Pancreas (tissue), 10 donors: ENCODE measurements around the gene CFL2. TPM values are rescaled to one million over a fixed set of nuclear protein-coding genes. Genes with fewer than 3 reads are reported as not detected.

Experiments used
- ATAC-seq, 4 donors: fragments of 200-7000 bp; cut with Tn5 transposase; one replicate each; pipeline versions ENCODE4 v1.8.0 to v1.9.1; 2020; ENCODE audit warnings: mild to moderate bottlenecking in 4 of 4, moderate library complexity in 4 of 4
- DNase-seq, 6 donors: peaks; one replicate each; pipeline ENCODE4 v3.0.0-alpha.2; 2020
- FAIRE-seq: peaks from 2 replicates; lab custom pipeline; 2012; peaks lifted over from hg19 to GRCh38; lab: Jason Lieb, UNC
- H3K27ac ChIP-seq, 4 donors: fragments of 200-600 bp; sonication (generic); 1 replicate in 3 of 4; 2 replicates in 1 of 4; pipeline versions ENCODE4 v1.5.0 to v1.8.0; 2020
- H3K27me3 ChIP-seq, 4 donors: fragments of 200-600 bp; one replicate each; pipeline ENCODE4 v1.8.0; 2021
- H3K36me3 ChIP-seq, 3 donors: fragments of 200-600 bp; sonication (generic) in 1 of 3; one replicate each; pipeline versions ENCODE4 v1.5.0 to v1.8.0; 2020 to 2021
- H3K4me1 ChIP-seq, 3 donors: fragments of 200-600 bp; one replicate each; pipeline ENCODE4 v1.8.0; 2021
- H3K4me3 ChIP-seq, 4 donors: fragments of 200-600 bp; sonication (generic) in 2 of 4; one replicate each; pipeline versions ENCODE4 v1.5.0 to v1.8.0; 2020 to 2021
- H3K9me3 ChIP-seq, 4 donors: fragments of 200-600 bp; one replicate each; pipeline ENCODE4 v1.8.0; 2021
- WGBS, 2 donors: extraction: QIAGEN DNeasy Blood & Tissue Kit; methylation state at CpG; one replicate each; pipeline ENCODE4 v1.1.7; 2013; 5-methylcytosine and 5-hydroxymethylcytosine counted together
- intact Hi-C, 3 donors: fragments of 100-400 bp; cut with DNase I; formaldehyde crosslinking; loops; one replicate each; pipeline versions ENCODE4 v1.11.1 to v1.14.2; 2022
- polyA plus RNA-seq, 2 donors: library from polyadenylated mRNA; stranded (reverse); fragments of 200-250 nt; gene quantifications; one replicate each; pipeline ENCODE4 v1.2.3, GENCODE V29; 2013
- total RNA-seq, 6 donors: library from RNA; stranded (reverse); fragmentation: NEBNext Ultra II Directional in 4 of 6; extraction: Animal tissue kit (Norgen Biotek cat#: 25700) in 4 of 6; gene quantifications; one replicate each; pipeline versions ENCODE4 v1.2.1 to v1.2.4, GENCODE V29; 2021 to 2023
- TF ChIP-seq, protein P1 (sequence below), 4 donors: fragments of 200-600 bp; sonication (generic) in 3 of 4; IDR thresholded peaks; one replicate each; pipeline versions ENCODE4 v1.5.0 to v1.8.0; 2021; ENCODE audit warnings: antibody characterized with exemption in 4 of 4
- donor health status: healthy with polysubstance abuse.
- donor health status: DM: no; HTN: no; CAD: no; lungs with moderate emphysema.
- donor health status: DM: no; HTN: no; CAD: no.
- donor health status: control.
- donor health status: control.
- donor health status: Bipolar disorder and iron deficiency.
- donor health status: DM: yes; HTN: yes; CAD: no.
- donor health status: DM: no; HTN: no; CAD: no.
- donor health status: DM: no; HTN: no; CAD: no.
- donor health status: DM: yes; HTN: yes; CAD: no.

The CFL2 gene
- total and polyA plus RNA-seq, 8 donors = 5.1 to 12.7 (median 9.3) TPM

DNA sequence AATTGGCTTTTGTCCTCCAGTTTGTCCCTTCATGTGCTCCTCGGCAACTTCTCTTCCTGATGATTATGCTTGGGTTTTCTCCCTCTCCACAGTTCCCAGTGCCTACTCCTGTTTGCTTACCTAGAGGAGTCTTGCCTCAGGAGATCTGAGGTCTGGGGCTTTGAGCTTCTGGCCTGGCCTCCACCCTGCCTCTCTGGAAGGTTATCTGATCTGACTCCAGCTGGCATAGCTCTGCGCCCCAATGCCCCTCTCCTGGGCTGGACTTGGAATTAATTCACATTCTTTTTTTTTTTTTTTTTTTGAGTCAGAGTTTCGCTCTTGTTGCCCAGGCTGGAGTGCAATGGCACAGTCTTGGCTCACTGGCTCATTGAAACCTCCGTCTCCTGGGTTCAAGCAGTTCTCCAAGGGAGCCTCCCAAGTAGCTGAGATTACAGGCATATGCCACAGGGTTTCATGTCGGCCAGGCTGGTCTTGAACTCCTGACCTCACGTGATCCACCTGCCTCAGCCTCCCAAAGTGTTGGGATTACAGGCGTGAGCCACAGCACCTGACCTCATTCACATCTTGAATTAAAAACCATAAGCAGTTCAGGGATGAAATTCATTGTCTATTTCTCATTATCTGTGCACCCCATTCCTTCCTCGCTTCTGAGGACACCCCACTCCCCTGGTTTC is 33.5 kb downstream of the CFL2 start:
- TF ChIP-seq, protein P1, sequence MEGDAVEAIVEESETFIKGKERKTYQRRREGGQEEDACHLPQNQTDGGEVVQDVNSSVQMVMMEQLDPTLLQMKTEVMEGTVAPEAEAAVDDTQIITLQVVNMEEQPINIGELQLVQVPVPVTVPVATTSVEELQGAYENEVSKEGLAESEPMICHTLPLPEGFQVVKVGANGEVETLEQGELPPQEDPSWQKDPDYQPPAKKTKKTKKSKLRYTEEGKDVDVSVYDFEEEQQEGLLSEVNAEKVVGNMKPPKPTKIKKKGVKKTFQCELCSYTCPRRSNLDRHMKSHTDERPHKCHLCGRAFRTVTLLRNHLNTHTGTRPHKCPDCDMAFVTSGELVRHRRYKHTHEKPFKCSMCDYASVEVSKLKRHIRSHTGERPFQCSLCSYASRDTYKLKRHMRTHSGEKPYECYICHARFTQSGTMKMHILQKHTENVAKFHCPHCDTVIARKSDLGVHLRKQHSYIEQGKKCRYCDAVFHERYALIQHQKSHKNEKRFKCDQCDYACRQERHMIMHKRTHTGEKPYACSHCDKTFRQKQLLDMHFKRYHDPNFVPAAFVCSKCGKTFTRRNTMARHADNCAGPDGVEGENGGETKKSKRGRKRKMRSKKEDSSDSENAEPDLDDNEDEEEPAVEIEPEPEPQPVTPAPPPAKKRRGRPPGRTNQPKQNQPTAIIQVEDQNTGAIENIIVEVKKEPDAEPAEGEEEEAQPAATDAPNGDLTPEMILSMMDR (IDR thresholded peaks at IDR 0.05) = no peak
- H3K4me1 ChIP-seq = no peaks in the 10 kb centered on the region
- 66 to 76% methylated on average over 8 of the region's 8 CpGs for WGBS, 2 donors
- FAIRE-seq (no peak), ATAC-seq (no peak), DNase-seq (no peak)
- no peaks in the 10 kb centered on the region for H3K36me3 ChIP-seq
- no peak overlapping the region for H3K27ac ChIP-seq
- intact Hi-C loops = no loop called here
- no peak overlapping the region for H3K4me3 ChIP-seq
- no peaks in the 10 kb centered on the region for H3K9me3 ChIP-seq
- H3K27me3 ChIP-seq = no peaks in the 10 kb centered on the region

DNA sequence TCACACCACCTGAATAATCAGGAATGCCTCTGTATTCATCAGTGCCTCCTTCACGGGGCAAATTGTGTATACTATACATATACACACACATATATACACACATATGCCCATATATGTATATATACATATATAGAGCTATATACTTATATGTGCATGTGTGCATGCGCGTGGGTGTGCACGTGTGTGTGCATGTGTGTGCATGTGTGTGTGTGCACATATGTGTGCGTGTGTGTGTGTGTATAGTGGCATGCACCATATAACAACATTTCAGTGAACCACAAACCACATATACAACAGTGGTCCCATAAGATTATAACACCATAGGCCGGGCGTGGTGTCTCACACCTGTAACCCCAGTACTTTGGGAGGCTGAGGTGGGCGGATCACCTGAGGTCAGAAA is 35.7 kb downstream of the CFL2 start:
- DNase-seq (no peak), FAIRE-seq (no peak), ATAC-seq (no peak)
- TF ChIP-seq, protein P1 (IDR thresholded peaks at IDR 0.05) = no peak
- Histone ChIP-seq H3K36me3 (no peaks in the 10 kb centered on the region), H3K9me3 (no peaks in the 10 kb centered on the region), H3K27ac (no peak overlapping the region), H3K4me1 (no peaks in the 10 kb centered on the region), H3K27me3 (no peaks in the 10 kb centered on the region), H3K4me3 (no peak overlapping the region)
- intact Hi-C loops = no loop called here
- 75 to 81% methylated on average over 8 of the region's 8 CpGs for WGBS, 2 donors

DNA sequence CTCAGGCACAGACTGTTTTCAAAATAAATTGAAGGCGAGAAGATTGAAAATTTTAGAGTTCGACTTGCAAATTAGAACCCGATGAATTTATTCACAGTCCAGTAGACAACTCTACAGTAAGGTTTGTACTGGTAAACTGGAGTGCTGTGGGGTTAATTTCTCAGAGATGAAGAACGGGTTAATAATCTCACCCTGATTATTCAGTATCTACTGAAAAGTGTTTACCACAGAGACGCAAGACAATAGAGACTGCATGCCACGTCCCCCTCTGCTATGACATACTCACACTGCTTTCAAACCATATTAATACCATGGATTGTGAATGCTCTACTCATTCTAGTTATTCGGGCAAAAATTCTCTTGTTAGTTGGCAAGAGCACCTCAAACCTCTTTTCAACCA is 36.1 kb downstream of the CFL2 start:
- Histone ChIP-seq H3K4me3 (no peak overlapping the region), H3K27ac (no peak overlapping the region), H3K4me1 (no peaks in the 10 kb centered on the region), H3K27me3 (no peaks in the 10 kb centered on the region), H3K36me3 (no peaks in the 10 kb centered on the region), H3K9me3 (no peaks in the 10 kb centered on the region)
- TF ChIP-seq, protein P1 (IDR thresholded peaks at IDR 0.05) = no peak
- intact Hi-C loops = no loop called here
- 44 to 52% methylated on average over 7 of the region's 7 CpGs for WGBS, 2 donors
- no peak for DNase-seq
- no peak for ATAC-seq
- FAIRE-seq = no peak

DNA sequence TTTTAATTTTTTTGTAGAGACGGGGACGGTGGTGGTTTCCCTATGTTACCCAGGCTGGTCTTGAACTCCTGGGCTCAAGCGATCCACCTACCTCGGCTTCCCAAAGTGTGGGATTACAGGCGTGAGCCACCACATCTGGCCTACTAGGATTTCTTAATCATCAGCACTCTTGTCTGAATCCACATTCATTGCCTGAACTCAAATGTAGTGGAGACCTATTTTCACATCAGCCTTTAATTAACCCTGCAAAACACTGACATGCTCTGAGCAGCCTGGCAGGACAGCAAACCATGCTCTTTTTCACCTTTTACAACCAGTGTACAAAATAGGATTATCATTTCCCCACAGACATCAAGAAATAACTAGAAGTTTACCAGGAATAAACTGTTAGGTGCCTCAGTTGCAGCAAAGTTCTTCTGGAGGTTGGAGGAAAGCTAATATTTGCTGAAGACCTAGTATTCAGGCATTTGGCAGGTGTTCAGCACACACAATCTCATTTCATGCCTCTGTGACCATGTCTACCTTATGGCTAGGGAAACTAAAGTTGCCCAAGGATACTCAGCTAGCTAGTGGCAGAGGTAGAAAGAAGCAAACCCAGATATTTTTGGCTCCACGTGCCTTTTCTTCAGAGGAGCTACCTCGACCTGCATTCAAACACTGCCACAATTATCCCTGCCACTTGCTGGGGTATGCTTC is 37.7 kb downstream of the CFL2 start:
- FAIRE-seq = no peak
- H3K9me3 ChIP-seq = no peaks in the 10 kb centered on the region
- intact Hi-C loops = no loop called here
- no peaks in the 10 kb centered on the region for H3K4me1 ChIP-seq
- no peak for DNase-seq
- TF ChIP-seq, protein P1 (IDR thresholded peaks at IDR 0.05) = no peak
- H3K27me3 ChIP-seq = no peaks in the 10 kb centered on the region
- no peaks in the 10 kb centered on the region for H3K36me3 ChIP-seq
- H3K27ac ChIP-seq = no peak overlapping the region
- ATAC-seq = peak in 2 of 4 donors; percentile 44 to 72
- WGBS, 2 donors = 75 to 78% methylated on average over 7 of the region's 7 CpGs
- H3K4me3 ChIP-seq = no peak overlapping the region

DNA sequence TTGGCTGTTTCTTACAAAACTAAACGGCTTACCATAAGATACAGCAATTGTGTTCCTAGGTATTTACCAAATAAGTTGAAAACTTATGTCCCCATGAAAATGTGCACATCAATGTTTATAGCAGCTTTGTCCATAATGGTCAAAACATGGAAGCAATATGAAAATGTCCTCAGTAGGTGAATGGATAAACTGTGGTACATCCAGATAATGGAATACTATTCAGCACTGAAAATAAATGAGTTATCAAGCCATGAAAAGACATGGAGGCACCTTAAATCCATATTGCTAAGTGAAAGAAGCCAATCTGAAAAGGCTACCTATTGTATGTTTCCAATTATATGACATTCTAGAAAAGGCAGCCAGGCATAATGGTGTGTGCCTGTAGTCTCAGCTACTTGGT is 40.7 kb downstream of the CFL2 start:
- DNase-seq (no peak), ATAC-seq (no peak), FAIRE-seq (no peak)
- WGBS, 2 donors = 38 to 60% methylated on average over 1 of the region's 1 CpG
- Histone ChIP-seq H3K36me3 (no peaks in the 10 kb centered on the region), H3K4me3 (no peak overlapping the region), H3K4me1 (no peaks in the 10 kb centered on the region), H3K9me3 (no peaks in the 10 kb centered on the region), H3K27ac (no peak overlapping the region), H3K27me3 (no peaks in the 10 kb centered on the region)
- TF ChIP-seq, protein P1 (IDR thresholded peaks at IDR 0.05) = no peak
- intact Hi-C loops = no loop called here
